Measurements from ENCODE around the gene DSE.

GRCh38 chr6:116467096-116467495, 96.3 kb downstream of the DSE start:
- TF ChIP-seq CTCF (IDR thresholded peaks at IDR 0.05) = no peak
- TF ChIP-seq POLR2A (IDR thresholded peaks at IDR 0.05) = no peak
